HepG2 (cell line): ENCODE data around the gene RUNDC1. TPM values are rescaled to one million over a fixed set of nuclear protein-coding genes. Genes with fewer than 3 reads are reported as not detected.

Source experiments
- ARID4A ChIP-seq: sonication (generic); formaldehyde crosslinking; IDR thresholded peaks from 2 replicates; pipeline ENCODE4 v1.5.0; 2020; ENCODE audit warnings: mild to moderate bottlenecking, missing genetic modification reagents, borderline replicate concordance
- ATRX ChIP-seq: sonication (generic); formaldehyde crosslinking; IDR thresholded peaks from 2 replicates; pipeline ENCODE4 v1.4.0; 2020; ENCODE audit warnings: missing genetic modification reagents, borderline replicate concordance
- ETS1 ChIP-seq: sonication (generic); formaldehyde crosslinking; IDR thresholded peaks from 2 replicates; pipeline ENCODE4 v1.4.0; 2020; ENCODE audit warnings: missing genetic modification reagents
- FOXP4 ChIP-seq: sonication (generic); formaldehyde crosslinking; IDR thresholded peaks from 2 replicates; pipeline ENCODE4 v1.4.0; 2020; ENCODE audit warnings: missing genetic modification reagents
- HIC2 ChIP-seq: sonication (generic); formaldehyde crosslinking; IDR thresholded peaks from 2 replicates; pipeline ENCODE4 v1.9.0; 2022; ENCODE audit warnings: low read depth, missing genetic modification reagents
- HOXA5 ChIP-seq: sonication (generic); formaldehyde crosslinking; IDR thresholded peaks from 2 replicates; pipeline ENCODE4 v1.4.0; 2020; ENCODE audit warnings: missing genetic modification reagents
- MIER2 ChIP-seq: IDR thresholded peaks from 2 replicates; pipeline ENCODE4 v1.6.1; 2016; ENCODE audit warnings: missing biosample characterization, missing genetic modification reagents
- RARA ChIP-seq: IDR thresholded peaks from 2 replicates; pipeline ENCODE4 v1.6.1; 2016; ENCODE audit warnings: missing genetic modification reagents, missing compliant biosample characterization
- RXRB ChIP-seq: IDR thresholded peaks from 2 replicates; pipeline ENCODE4 v1.6.1; 2016; ENCODE audit warnings: borderline replicate concordance, missing genetic modification reagents, missing compliant biosample characterization
- U2AF1 ChIP-seq: fragments of 200-400 bp; formaldehyde crosslinking; optimal IDR thresholded peaks from 2 replicates; pipeline ENCODE3; 2017; ENCODE audit warnings: mild to moderate bottlenecking, low read depth, low read length
- ZBTB10 ChIP-seq: sonication (generic); formaldehyde crosslinking; IDR thresholded peaks from 2 replicates; pipeline ENCODE4 v1.4.0; 2020; ENCODE audit warnings: missing genetic modification reagents, borderline replicate concordance
- ZBTB37 ChIP-seq: sonication (generic); formaldehyde crosslinking; IDR thresholded peaks from 2 replicates; pipeline ENCODE4 v1.4.0; 2020; ENCODE audit warnings: mild to moderate bottlenecking, missing genetic modification reagents
- ZNF510 ChIP-seq: sonication (generic); formaldehyde crosslinking; IDR thresholded peaks from 2 replicates; pipeline ENCODE4 v1.4.0; 2020; ENCODE audit warnings: low read depth, mild to moderate bottlenecking, missing genetic modification reagents
- ZSCAN21 ChIP-seq: sonication (generic); formaldehyde crosslinking; IDR thresholded peaks from 2 replicates; pipeline ENCODE4 v1.8.0; 2022; ENCODE audit warnings: mild to moderate bottlenecking, missing genetic modification reagents, moderate library complexity, borderline replicate concordance
- polyA plus RNA-seq, 8 experiments: library from polyadenylated mRNA; depleted of rRNA in 3 of 8; stranded (reverse) in 7 of 8; unstranded in 1 of 8; fragments of >200 nt; fragmentation: Illumina TruSeq in 4 of 8; extraction: Trizol in 4 of 8; gene quantifications; 2 replicates each; pipeline versions ENCODE4 v1.2.1 to v1.2.3, GENCODE V29; 2011 to 2016; ENCODE audit warnings: low read depth in 4 of 8, missing spikeins in 1 of 8, mixed read lengths in 1 of 8; ENCODE audit not compliant: insufficient read depth in 1 of 8
- total RNA-seq, 5 experiments: library from RNA; depleted of rRNA; stranded (reverse); fragments of >200 nt; fragmentation: Illumina TruSeq; extraction: Trizol; gene quantifications; 2 replicates each; pipeline ENCODE4 v1.2.3, GENCODE V29; 2016; ENCODE audit warnings: low read depth in 1 of 5

Gene RUNDC1
- total and polyA plus RNA-seq, 2 of the 13 experiments (the other 11 are each of a cell fraction or from before 2014, with no cell fraction given): 10.3 to 11.4 TPM

GRCh38 chr17:43011728-43012472, 31.5 kb downstream of the RUNDC1 start (continued):
- TF ChIP-seq ARID4A (CRISPR knock-in tag) (no peak), ZNF510 (CRISPR knock-in tag) (no peak), FOXP4 (CRISPR knock-in tag) (0 out of 2 replicates have a peak, but pooled peaks have one; percentile 20), HOXA5 (CRISPR knock-in tag) (no peak), ZBTB10 (no peak), ZBTB37 (no peak), ATRX (CRISPR knock-in tag) (no peak), MIER2 (CRISPR knock-in tag) (no peak), RARA (CRISPR knock-in tag) (peak; percentile 44; the same call in 1 of the 2 replicates), ZSCAN21 (CRISPR knock-in tag) (no peak), ETS1 (CRISPR knock-in tag) (no peak), U2AF1 (no peak), HIC2 (CRISPR knock-in tag) (no peak), RXRB (CRISPR knock-in tag) (no peak)
